MM.1S (cell line): ENCODE measurements around the gene MPZL2.

Source experiments
- CTCF ChIP-seq: fragments of 300-600 bp; sonication (generic); IDR thresholded peaks from 2 replicates; pipeline ENCODE4 v1.5.1; 2016; ENCODE audit warnings: antibody characterized with exemption, low read length, mixed read lengths
- EZH2 ChIP-seq: fragments of 300-600 bp; sonication (generic); optimal IDR thresholded peaks from 2 replicates; pipeline ENCODE3; 2017; ENCODE audit warnings: low read depth, mild to moderate bottlenecking, antibody characterized with exemption, low read length, mixed read lengths

GRCh38 chr11:118231461-118231860, 32.6 kb downstream of the MPZL2 start:
- TF ChIP-seq CTCF (no peak), EZH2 (no peak)
